ENCODE measurements around the gene VMAC.
"Not testable (repeated sequence)": the region's sequence is repeated elsewhere in the genome, so short reads cannot be mapped to it uniquely, and the experiment has no call there.

Gene VMAC

GRCh38 chr19:5880604-5881078 is 24.0 kb upstream of the VMAC start:
- no peak for DNase-seq (ENCODE audit: extremely low read depth, low read depth)
- no peak for TF ChIP-seq CTCF (IDR thresholded peaks at IDR 0.05; ENCODE audit: low read depth, low read length)

- TF ChIP-seq CTCF (IDR thresholded peaks at IDR 0.05; ENCODE audit: low read depth, low read length) = no peak
- no peak for DNase-seq (ENCODE audit: extremely low read depth, low read depth)
Observed at GRCh38 chr19:5881543-5882299, 23.0 kb upstream of the VMAC start.

- DNase-seq (ENCODE audit: extremely low read depth, low read depth) = no peak
- TF ChIP-seq CTCF (IDR thresholded peaks at IDR 0.05; ENCODE audit: low read depth, low read length) = no peak
Observed at GRCh38 chr19:5882421-5882968, 22.2 kb upstream of the VMAC start.

- not testable (repeated sequence) for DNase-seq (ENCODE audit: extremely low read depth, low read depth)
Observed at GRCh38 chr19:5883157-5883873, 21.4 kb upstream of the VMAC start.

GRCh38 chr19:5884065-5884811 is 20.4 kb upstream of the VMAC start:
- DNase-seq (ENCODE audit: extremely low read depth, low read depth) = not testable (repeated sequence)

- no peak for TF ChIP-seq CTCF (IDR thresholded peaks at IDR 0.05; ENCODE audit: low read depth, low read length)
- no peak for DNase-seq (ENCODE audit: extremely low read depth, low read depth)
Observed at GRCh38 chr19:5889288-5889971, 15.2 kb upstream of the VMAC start.

- DNase-seq (ENCODE audit: extremely low read depth, low read depth) = no peak
- no peak for TF ChIP-seq CTCF (IDR thresholded peaks at IDR 0.05; ENCODE audit: low read depth, low read length)
Observed at GRCh38 chr19:5890099-5890498, 14.6 kb upstream of the VMAC start.

Data from AG09319 (cell line).